Measurements from ENCODE around the gene PRKAG2. TPM values are rescaled to one million over a fixed set of nuclear protein-coding genes. Genes with fewer than 3 reads are reported as not detected.

PRKAG2 gene
- total RNA-seq, 2 donors from 2014 or later = 38.3 to 78.5 TPM

GRCh38 chr7:151665368-151665767 lies 211.5 kb downstream of the PRKAG2 start:
- peak overlapping the region; percentile 48 to 71 for H3K27ac ChIP-seq
- no peak for TF ChIP-seq CTCF (IDR thresholded peaks at IDR 0.05)
- peak overlapping the region; percentile 35 for H3K4me3 ChIP-seq
- H3K27me3 ChIP-seq (replicated peaks; ENCODE audit: insufficient read depth) = no peaks in the 10 kb centered on the region
- DNase-seq (ENCODE audit: low spot score) (no peak), ATAC-seq (ENCODE audit: insufficient number of reproducible peaks, low FRiP score, low read depth) (peak; percentile 78)
- no peaks in the 10 kb centered on the region for H3K9me3 ChIP-seq
- peaks cover 9 to 22% of the 10 kb centered on the region in 2 donors for H3K4me1 ChIP-seq (ENCODE audit: control insufficient read depth in 1 of 2, low read depth in 2 of 2)
- no peaks in the 10 kb centered on the region for H3K36me3 ChIP-seq

- no peak for TF ChIP-seq CTCF (IDR thresholded peaks at IDR 0.05)
- H3K27me3 ChIP-seq (replicated peaks; ENCODE audit: insufficient read depth) = no peaks in the 10 kb centered on the region
These were observed 212.6 kb downstream of the PRKAG2 start for GRCh38 chr7:151664268-151664667.

GRCh38 chr7:151663382-151664100 lies 213.4 kb downstream of the PRKAG2 start:
- no peak for ATAC-seq (ENCODE audit: insufficient number of reproducible peaks, low FRiP score, low read depth)
- H3K27ac ChIP-seq = no peak overlapping the region
- H3K27me3 ChIP-seq (replicated peaks; ENCODE audit: insufficient read depth) = no peaks in the 10 kb centered on the region
- H3K36me3 ChIP-seq = no peaks in the 10 kb centered on the region
- H3K9me3 ChIP-seq = no peaks in the 10 kb centered on the region
- H3K4me1 ChIP-seq (ENCODE audit: control insufficient read depth in 1 of 2, low read depth in 2 of 2) = peaks cover 9 to 22% of the 10 kb centered on the region in 2 donors
- no peak for TF ChIP-seq CTCF (IDR thresholded peaks at IDR 0.05)
- H3K4me3 ChIP-seq = no peak overlapping the region
- DNase-seq (ENCODE audit: low spot score) = no peak

More at GRCh38 chr7:151664268-151664667, 212.6 kb downstream of the PRKAG2 start:
- H3K36me3 ChIP-seq = no peaks in the 10 kb centered on the region
- H3K27ac ChIP-seq = no peak overlapping the region
- no peak overlapping the region for H3K4me3 ChIP-seq
- DNase-seq (ENCODE audit: low spot score) (no peak), ATAC-seq (ENCODE audit: insufficient number of reproducible peaks, low FRiP score, low read depth) (no peak)
- H3K9me3 ChIP-seq = no peaks in the 10 kb centered on the region
- peaks cover 9 to 22% of the 10 kb centered on the region in 2 donors for H3K4me1 ChIP-seq (ENCODE audit: control insufficient read depth in 1 of 2, low read depth in 2 of 2)

- Histone ChIP-seq H3K9me3 (no peaks in the 10 kb centered on the region), H3K27me3 (replicated peaks; ENCODE audit: insufficient read depth) (no peaks in the 10 kb centered on the region), H3K4me1 (ENCODE audit: control insufficient read depth in 1 of 2, low read depth in 2 of 2) (peaks cover 13 to 27% of the 10 kb centered on the region in 2 donors), H3K27ac (no peak overlapping the region), H3K36me3 (no peaks in the 10 kb centered on the region), H3K4me3 (no peak overlapping the region)
- ATAC-seq (ENCODE audit: insufficient number of reproducible peaks, low FRiP score, low read depth) (no peak), DNase-seq (ENCODE audit: low spot score) (no peak)
- no peak for TF ChIP-seq CTCF (IDR thresholded peaks at IDR 0.05)
These were observed 214.6 kb downstream of the PRKAG2 start for GRCh38 chr7:151662251-151662826.

GRCh38 chr7:151661587-151661986 lies 215.3 kb downstream of the PRKAG2 start:
- no peak for ATAC-seq (ENCODE audit: insufficient number of reproducible peaks, low FRiP score, low read depth)
- H3K4me1 ChIP-seq (ENCODE audit: control insufficient read depth in 1 of 2, low read depth in 2 of 2) = peaks cover 13 to 34% of the 10 kb centered on the region in 2 donors
- no peak for TF ChIP-seq CTCF (IDR thresholded peaks at IDR 0.05)
- no peaks in the 10 kb centered on the region for H3K36me3 ChIP-seq
- H3K27ac ChIP-seq = no peak overlapping the region
- H3K27me3 ChIP-seq (replicated peaks; ENCODE audit: insufficient read depth) = no peaks in the 10 kb centered on the region
- no peaks in the 10 kb centered on the region for H3K9me3 ChIP-seq
- DNase-seq (ENCODE audit: low spot score) = no peak
- no peak overlapping the region for H3K4me3 ChIP-seq
